NCI-H345 treated with DMSO at 0.1 percent for 48 hours (cell line): ENCODE results near the gene MALRD1.
"Not testable (repeated sequence)": the region's sequence is repeated elsewhere in the genome, so short reads cannot be mapped to it uniquely, and the experiment has no call there.

ENCODE experiments used
- DNase-seq: peaks from one replicate; lab custom pipeline; 2025; ENCODE audit not compliant: unreplicated experiment; lab: John Stamatoyannopoulos, UW

The MALRD1 gene

DNA sequence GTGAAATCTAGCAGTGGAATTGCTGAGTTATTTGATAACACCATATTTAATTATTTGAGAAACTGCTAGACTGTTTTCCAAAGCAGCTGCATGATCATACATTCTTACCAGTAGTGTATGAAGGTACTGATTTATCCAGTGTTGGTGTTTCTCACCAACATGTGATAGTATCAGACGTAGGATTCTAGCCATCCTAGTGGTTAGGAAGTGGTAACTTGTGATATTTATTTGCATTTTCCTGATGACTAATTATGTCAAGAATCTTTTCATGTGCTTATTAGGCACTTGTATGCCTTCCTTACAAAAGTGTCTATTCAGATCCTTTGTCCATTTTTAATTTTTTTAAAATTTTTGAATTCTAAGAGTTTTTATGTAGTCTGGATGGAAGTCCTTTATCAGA lies 713.4 kb downstream of the MALRD1 start:
- DNase-seq: no peak

DNA sequence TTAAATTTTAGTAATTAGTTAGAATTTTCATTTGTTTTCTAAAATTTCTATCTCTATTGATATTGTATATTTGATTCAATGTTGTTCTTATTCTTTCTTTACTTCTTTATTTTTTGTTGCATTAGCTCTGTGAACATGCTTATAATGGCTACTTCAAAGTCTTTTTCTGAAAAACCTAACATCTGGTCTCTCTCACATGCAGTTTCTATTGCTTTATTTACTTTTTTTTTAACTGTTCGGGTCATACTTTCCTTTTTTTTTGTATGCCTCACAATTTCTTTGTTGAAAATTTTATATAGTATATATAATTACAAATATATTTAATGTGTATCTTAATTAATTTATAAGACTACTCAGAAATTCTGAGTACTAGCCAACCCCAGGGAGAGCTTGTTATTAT lies 715.5 kb downstream of the MALRD1 start:
- DNase-seq: no peak

DNA sequence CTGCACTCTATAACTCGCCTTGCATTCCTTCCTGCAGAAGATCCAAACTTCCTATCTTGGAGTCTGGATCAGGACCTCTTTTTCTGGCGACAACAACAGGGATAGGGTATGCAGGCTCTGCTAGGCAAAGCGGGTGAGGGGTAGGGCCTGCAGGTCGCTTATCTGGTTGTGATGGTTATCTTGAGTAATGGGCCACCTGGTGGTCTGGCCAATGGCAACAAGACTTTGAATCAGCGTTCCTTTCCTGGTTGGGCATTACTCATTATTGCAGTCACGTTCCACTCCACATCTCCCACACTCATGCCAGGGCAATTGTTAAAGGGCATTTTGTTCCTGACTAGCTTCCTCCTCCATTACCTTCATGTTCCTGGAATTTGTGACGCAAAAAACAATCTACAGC lies 719.3 kb downstream of the MALRD1 start:
- no peak for DNase-seq

DNA sequence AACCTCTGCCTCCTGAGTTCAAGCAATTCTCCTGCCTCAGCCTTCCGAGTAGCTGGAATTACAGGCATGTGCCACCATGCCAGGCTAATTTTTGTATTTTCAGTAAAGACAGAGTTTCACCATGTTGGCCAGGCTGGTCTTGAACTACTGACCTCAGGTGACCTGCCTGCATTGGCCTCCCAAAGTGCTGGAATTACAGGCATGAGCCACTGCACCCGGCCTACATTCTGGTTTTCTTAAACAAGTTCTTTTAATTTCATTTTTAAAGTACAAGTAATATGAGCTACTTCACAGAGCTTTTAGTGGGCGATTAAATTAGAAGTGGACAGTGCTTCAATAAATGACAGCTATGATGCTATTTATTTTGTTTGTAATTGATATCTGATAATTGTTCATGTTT lies 721.2 kb downstream of the MALRD1 start:
- not testable (repeated sequence) for DNase-seq

DNA sequence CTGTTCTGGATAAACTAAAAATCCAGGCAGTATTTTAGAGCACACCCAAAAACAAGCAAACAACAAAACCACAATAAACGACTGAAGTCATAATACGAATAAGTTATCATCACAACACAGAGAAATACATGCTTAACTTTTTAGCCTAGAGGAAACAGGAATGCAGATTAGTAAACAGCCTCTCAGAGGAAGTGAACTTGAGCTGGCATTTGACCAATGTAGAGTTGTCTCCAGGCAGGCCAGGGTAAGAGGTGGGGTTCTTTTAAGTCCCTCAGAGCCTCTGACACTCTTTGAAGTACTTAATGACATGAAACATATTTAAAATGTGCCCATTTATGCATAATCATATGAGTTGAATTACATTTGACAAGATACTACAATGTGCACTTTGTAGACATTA lies 724.4 kb downstream of the MALRD1 start:
- DNase-seq: no peak

DNA sequence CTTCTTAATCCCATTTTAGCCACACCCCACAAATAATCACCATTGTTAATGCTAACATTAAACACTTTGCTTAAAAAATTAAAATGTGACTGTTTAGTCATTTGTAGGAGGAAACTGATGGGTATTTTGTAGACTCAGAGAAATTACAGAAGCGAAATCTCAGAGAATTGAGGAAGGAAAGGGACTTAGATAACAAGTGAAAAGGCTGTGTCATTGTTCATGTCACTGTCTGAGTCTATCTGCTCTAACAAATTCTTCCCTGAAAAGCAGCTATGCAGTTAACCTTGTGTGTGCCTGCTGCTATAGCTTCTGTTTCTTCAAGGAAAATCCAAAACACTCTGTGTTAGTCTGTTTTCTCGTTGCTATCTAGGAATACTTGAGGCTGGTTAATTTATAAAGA lies 726.7 kb downstream of the MALRD1 start:
- DNase-seq: no peak

DNA sequence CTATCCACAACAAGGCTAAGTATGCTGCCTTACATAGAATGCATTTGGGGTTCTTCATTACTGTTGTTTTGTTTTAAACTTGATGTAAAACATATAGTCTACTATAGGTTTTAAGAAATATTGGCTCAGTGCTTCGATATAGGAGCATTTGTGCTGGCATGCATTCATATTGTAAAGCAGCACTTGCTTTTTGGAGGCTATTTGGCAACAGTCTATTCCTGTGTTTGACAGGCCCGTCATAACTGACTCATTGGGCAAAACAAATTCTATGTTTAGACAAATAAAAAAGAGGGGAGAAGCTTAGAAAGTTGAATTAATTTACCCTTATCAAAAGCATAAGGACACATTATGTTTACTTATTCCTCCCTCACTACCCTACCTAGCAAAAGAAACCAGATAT lies 729.2 kb downstream of the MALRD1 start:
- no peak for DNase-seq

DNA sequence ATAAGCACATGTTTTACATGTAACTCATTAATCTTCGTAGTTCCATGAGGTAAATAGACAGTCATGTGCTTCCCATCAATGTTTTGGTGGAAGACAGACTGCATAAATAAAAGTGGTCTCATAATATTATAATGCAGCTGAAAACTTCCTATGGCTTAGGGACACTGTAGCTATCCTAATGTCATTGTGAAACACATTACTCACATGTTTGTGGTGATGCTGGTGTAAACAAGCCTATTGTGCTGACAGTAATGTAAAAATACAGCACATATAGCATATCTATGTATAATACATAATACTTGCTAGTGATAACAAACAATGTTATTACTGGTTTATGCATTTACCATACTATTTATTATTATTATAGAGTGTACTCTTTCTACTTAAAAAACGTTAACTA lies 730.4 kb downstream of the MALRD1 start:
- no peak for DNase-seq

DNA sequence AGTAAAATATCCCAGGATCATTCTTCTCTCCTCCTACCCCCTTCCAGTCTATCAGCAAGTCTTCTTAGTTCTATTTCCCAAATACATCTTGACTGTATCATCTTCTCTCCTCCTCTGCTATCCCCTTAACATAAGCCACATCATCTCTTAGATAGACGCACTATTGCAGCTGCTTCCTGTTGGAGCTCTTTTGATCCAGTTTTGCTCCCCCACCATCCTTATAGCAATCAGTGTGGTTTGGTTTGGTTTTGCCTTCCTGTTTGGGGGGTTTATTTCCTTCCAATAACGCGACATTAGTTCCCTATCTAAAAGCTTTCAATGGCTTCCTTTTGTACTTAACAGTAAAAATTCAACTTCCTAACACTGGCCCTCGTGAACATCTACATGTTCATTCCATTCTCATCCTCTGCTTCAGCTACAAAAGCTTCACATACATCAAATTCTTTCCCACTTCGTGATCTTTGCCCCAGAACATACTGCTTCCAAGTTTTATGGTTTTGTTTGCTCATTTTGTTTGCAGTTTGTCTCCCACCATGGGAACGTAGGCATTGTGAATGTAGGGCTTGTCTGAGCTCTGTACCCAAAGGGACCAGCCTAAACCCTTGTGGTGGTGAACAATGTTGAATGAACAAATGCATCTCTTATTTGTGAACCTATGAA lies 734.0 kb downstream of the MALRD1 start:
- no peak for DNase-seq

DNA sequence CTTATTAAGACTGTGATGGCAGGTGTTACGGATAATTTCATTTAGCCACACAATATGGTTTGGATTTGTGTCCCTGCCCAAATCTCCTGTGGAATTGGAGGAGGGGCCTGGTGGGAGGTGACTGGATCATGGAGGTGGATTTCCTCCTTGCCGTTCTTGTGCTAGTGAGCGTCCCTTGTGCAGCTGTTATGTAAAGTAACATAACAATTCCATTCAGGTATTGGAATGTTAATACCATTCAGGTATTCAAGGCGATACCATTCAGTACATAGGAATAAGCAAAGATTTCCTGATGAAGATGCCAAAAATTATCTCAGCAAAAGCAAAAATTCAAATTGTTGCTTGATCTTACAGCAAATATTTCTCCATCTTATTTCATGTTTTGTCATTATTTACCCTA lies 735.1 kb downstream of the MALRD1 start:
- DNase-seq: no peak
